ENCODE data around the gene OBP2B.
"Not testable (repeated sequence)": the region's sequence is repeated elsewhere in the genome, so short reads cannot be mapped to it uniquely, and the experiment has no call there.

The OBP2B gene

GRCh38 chr9:133221177-133221809 lies 12.2 kb upstream of the OBP2B start:
- no peak for DNase-seq (ENCODE audit: low read depth in 2 of 2)

- DNase-seq (ENCODE audit: low read depth in 2 of 2) = not testable (repeated sequence)
These were observed 9.3 kb upstream of the OBP2B start for GRCh38 chr9:133218049-133218975.

- not testable (repeated sequence) for DNase-seq (ENCODE audit: low read depth in 2 of 2)
These were observed 8.4 kb upstream of the OBP2B start for GRCh38 chr9:133217333-133217988.

- DNase-seq (ENCODE audit: low read depth in 2 of 2) = not testable (repeated sequence)
These were observed 5.2 kb upstream of the OBP2B start for GRCh38 chr9:133214276-133214675.

DNA sequence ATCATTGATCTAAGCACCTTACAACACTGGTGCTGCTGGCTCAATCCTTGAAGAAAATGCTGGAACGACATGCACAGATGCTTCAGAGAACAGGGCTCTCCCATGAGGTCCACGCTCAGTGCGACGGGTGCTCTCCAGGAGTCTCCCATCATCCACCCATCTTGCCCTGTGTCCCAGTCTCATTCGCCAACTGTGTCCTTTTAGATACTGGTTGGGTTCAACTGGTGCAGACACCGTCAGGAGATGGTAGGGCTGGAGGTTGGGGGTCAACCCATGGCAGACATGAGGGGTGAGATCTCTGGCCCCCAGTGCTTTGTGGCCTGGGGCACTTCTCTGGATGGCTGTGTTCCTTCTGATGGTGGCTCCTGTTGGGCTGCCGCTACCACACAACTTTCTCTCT lies 1.6 kb upstream of the OBP2B start:
- no peak for DNase-seq (ENCODE audit: low read depth in 2 of 2)

DNA sequence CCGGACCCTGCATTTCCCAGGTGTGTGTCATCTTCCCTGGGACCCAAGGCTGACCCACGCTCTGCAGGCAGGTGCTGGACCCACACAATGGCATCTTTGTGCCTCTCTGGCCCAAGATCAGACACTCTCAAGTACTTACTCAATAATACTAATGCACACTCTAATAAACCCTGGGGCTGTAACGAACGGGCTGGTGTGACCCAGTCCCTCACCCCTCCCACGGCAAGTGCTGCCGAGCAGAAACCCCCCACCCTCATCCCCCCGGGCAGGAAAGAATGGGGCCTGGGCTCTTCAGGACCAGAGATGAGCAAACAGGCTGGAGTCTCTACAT lies 1.1 kb upstream of the OBP2B start:
- no peak for DNase-seq (ENCODE audit: low read depth in 2 of 2)

- DNase-seq (ENCODE audit: low read depth in 2 of 2) = not testable (repeated sequence)
These were observed 514 bp upstream of the OBP2B start for GRCh38 chr9:133209327-133210201.

- DNase-seq (ENCODE audit: low read depth in 2 of 2) = not testable (repeated sequence)
These were observed 725 bp downstream of the OBP2B start for GRCh38 chr9:133208171-133208879.

DNA sequence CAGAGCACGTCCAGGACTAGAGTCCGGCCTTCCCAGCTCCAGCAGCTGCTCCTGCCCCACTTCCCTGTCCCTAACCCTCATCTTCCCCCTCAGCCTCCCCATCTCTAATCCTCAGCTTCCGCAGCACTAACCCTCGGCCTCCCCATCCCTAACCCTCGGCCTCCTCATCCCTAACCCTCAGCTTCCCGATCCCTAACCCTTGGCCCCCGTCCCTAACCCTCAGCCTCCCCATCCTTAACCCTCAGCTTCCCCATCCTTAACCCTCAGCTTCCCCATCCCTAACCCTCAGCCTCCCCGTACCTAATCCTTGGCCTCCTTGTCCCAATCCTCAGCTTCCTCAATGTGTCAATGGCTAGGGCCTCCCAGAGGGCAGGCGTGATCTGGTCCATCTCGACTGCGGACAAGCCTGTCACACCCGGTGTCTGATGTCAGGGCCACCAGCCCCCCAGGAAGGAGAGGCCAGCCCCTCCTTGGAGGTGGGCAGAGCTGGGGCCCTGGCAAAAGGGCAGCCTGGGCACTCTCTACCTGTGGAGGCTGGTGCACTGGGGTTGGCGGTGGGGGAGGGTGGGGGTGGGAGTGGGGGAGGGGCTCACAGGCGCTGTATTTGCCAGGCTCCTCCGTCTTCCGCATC lies 1.4 kb downstream of the OBP2B start:
- DNase-seq (ENCODE audit: low read depth in 2 of 2) = no peak

- no peak for DNase-seq (ENCODE audit: low read depth in 2 of 2)
These were observed 2.0 kb downstream of the OBP2B start for GRCh38 chr9:133207021-133207531.

DNA sequence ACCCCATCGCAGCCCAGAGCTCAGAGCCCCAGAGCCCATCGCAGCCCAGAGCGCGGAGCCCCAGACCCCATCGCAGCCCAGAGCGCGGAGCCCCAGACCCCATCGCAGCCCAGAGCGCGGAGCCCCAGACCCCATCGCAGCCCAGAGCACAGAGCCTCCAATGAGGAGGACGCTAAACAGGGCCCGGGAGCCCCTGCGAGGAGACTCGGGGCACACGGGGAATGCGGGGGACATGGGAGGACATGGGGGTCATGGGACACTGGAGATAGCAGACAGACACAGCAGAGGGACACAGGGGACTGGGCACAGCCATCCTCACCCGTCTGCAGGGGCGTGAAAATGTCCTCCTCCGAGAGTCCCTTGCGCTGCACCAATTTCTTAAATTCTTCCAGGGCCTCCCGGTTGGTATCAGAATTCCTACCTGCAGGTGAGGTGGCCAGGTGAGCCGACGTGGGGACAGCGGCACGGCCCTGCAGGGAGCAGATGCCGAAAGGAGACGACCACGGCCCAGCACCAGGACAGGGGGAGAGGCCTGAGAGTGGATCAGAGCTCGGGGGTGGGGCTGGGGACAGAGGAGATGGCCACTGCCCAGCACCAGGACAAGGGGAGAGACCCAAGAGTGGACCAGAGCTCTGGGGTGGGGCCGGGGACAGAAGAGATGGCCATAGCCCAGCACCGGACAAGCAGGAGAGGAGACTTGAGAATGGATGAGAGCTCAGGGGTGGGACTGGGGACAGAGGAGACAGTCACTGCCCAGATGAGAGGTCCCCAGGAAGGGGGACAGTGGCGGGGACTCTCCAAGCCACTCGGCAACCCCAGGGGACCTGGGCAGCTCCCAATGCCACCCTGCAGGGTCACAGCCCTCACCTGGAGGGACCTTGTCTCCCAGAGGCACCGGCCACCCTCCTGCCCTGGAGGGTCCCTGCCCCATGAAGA lies 2.8 kb downstream of the OBP2B start:
- DNase-seq (ENCODE audit: low read depth in 2 of 2) = no peak

DNA sequence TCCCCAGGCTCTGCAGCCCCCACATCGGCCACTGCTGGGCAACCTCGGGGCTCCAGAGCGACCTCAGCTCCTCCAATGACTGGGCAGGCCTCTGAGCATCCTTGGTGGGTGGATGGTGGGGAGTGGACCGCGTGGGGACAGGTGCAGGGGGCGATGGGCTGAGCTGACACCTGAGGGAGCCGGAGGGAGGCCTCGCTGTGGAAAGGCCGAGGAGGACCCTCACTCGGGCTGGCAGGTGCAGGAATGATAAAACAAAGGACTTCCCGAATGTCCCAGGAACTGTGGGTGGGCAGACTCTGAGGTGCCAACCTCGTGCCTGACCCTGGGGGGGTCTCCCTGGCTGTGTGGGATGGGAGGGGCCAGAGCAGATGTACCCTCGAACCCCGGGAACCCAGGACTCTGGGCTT lies 3.6 kb downstream of the OBP2B start:
- not testable (repeated sequence) for DNase-seq (ENCODE audit: low read depth in 2 of 2)

GRCh38 chr9:133204993-133205336 lies 4.1 kb downstream of the OBP2B start:
- DNase-seq (ENCODE audit: low read depth in 2 of 2) = no peak

DNA sequence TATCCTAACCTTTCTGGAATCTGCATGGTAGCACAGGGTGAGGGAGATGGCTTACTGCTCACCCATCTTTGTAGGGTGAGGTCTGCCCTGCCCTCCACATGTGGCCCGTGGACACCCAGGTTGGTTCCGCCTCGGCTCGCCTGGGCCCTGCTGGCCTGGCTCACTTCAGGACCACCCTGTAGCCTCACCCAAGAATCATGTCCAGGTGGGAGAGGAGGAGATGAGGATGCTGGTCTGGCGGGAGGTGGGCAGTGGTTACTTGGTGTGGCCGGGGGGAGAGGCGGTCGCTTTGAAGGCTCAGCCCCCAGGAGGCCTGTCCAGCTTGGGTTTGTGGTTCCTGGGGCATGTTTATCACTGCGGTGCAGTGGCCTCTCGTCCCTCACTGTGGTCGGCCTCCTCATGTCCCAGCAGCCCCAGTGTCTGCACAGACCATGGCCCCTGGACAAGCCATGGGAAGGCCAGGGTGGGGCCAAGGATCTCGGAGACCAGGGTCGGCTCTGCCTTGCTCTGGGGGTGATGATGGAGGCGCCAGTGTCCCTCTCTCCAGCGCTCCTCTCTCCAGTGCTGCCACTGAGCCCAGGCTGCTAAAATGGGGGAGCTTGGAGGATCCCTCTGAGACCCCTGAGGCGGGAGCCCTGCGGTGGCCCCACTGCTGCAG lies 4.6 kb downstream of the OBP2B start:
- DNase-seq (ENCODE audit: low read depth in 2 of 2) = no peak

DNA sequence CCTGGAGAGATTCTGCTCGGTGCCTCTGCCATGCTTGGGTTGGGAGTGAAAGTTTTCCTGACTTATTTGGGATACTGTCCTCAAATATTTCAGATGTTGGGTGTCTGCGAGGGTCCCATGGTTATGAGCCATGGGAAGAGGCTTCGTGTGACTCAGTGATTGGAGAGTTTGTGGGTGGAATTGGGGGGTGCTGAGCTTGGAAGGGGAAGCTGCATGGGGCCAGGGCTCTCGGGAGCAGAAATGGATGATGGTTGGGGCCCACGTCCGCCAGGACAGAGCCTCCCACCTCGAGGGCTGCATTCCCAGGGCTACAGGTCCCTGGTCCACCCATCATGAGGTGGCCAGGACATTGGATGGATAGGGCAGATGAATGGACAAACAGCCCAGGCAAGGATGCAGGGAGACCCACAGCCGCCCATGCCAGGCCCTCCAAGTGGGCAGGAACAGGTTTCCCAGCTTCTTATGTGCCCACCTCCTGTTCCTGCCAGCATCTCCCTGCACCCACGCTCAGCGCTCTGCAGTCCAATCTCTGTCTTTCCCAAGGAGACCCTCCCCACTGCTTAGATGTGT lies 5.5 kb downstream of the OBP2B start:
- DNase-seq (ENCODE audit: low read depth in 2 of 2) = no peak

DNA sequence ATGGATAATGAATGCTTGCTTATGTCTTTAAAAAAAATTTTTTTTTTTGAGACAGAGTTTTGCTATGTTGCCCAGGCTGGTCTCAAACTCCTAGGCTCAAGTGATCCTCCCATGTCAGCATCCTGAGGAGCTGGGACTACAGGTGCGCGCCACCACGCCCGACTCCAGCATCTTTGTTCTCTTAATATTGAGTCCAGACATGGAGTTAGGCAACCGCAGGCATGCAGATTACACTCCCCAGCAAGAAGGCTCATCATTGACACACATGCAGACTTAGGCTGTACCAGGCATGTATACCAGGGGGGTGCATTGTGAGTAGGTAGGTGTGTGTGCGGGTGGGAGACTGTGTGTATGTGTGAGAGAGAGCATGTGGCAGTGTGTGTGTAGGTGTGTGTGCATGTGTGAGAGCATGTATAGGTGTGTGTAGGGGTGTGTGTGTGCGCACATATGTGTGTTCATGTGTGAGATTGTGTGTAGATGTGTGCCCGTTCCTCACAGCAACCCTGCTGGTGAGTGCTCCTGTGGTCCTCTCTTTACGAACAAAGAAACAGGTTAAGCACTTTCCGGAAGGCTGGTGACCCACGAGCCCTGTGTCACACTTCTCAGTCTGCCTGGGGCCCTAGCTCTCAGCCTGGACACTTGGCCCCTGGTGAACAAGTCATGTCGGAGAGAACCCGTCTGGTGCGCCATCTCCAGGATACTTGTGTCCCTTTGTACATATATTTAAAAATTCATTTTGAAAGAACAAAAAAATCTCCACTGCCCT lies 6.2 kb downstream of the OBP2B start:
- no peak for DNase-seq (ENCODE audit: low read depth in 2 of 2)

GRCh38 chr9:133202145-133202513 lies 6.9 kb downstream of the OBP2B start:
- DNase-seq (ENCODE audit: low read depth in 2 of 2) = no peak
